Astrocyte (in vitro differentiated cells and primary cell): ENCODE results near the gene PEX14.

Experiments
- EZH2 ChIP-seq: IDR thresholded peaks from 2 replicates; pipeline ENCODE4 v1.6.1; 2012; ENCODE audit warnings: mild to moderate bottlenecking, low read length, inconsistent platforms; ENCODE audit not compliant: insufficient read depth
- TF ChIP-seq, protein P1 (sequence below): IDR thresholded peaks from 2 replicates; pipeline ENCODE4 v1.5.1; 2011; ENCODE audit warnings: low read depth, mild to moderate bottlenecking, inconsistent platforms, low read length, moderate library complexity; ENCODE audit not compliant: insufficient read depth

DNA sequence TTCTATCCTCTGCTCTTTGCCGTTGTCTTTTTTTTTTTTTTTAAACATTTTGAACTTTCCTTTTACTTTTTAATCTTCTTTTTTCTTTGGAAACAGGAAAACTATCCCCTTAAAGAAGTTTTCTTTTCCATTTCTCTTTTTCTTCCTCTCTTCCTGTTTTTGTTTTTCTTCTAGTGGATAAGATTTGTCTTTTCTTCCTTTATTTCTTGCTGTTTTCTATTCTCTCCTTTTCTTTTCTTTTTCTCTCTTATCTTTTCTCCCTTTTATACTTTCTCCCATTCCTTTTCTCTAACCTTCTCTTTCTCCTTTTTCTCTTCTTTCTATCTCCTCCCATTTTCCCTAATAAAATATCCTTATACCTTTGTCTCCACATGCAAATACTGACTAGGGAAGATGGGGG, 46.2 kb downstream of the PEX14 start:
- TF ChIP-seq, protein P1, sequence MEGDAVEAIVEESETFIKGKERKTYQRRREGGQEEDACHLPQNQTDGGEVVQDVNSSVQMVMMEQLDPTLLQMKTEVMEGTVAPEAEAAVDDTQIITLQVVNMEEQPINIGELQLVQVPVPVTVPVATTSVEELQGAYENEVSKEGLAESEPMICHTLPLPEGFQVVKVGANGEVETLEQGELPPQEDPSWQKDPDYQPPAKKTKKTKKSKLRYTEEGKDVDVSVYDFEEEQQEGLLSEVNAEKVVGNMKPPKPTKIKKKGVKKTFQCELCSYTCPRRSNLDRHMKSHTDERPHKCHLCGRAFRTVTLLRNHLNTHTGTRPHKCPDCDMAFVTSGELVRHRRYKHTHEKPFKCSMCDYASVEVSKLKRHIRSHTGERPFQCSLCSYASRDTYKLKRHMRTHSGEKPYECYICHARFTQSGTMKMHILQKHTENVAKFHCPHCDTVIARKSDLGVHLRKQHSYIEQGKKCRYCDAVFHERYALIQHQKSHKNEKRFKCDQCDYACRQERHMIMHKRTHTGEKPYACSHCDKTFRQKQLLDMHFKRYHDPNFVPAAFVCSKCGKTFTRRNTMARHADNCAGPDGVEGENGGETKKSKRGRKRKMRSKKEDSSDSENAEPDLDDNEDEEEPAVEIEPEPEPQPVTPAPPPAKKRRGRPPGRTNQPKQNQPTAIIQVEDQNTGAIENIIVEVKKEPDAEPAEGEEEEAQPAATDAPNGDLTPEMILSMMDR, result no peak
- no peak for TF ChIP-seq EZH2
